ENCODE data around the gene CR1.

CR1 gene

DNA sequence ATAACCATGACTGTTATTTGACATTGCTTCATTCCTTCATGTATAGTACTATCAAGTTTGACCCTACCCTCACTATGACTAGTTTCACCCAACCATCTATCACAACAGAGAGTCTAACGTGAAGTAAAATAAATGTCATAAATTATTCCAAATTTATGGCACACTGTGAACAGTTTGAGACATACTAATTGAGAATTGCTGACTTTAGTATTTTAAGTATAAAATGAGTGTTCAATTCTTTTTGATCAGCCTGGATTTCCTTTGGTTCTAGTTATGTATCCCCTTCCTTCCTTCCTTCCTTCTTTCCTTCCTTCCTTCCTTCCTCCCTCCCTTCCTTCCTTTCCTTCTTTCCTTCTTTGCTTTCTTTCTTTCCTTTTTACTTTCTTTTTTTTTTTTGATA is 14.5 kb downstream of the CR1 start:
- no peaks in the 10 kb centered on the region for H4K20me1 ChIP-seq (ENCODE audit: insufficient read depth, low read length)
- H3K9ac ChIP-seq (ENCODE audit: low read length), result no peak overlapping the region
- H3K4me1 ChIP-seq (ENCODE audit: low read length), result peaks cover 4% of the 10 kb centered on the region; the same call in 1 of the 2 replicates
- H3K79me2 ChIP-seq (ENCODE audit: low read length), result no peaks in the 10 kb centered on the region
- TF ChIP-seq CTCF (IDR thresholded peaks at IDR 0.05; ENCODE audit: low read depth, low read length) (no peak), EZH2phosphoT487 (IDR thresholded peaks at IDR 0.05; ENCODE audit: low read depth) (no peak)
- H3K36me3 ChIP-seq (replicated peaks; ENCODE audit: low read depth, low read length), result no peaks in the 10 kb centered on the region
- H3K27ac ChIP-seq (ENCODE audit: low read length), result no peak overlapping the region
- no peak overlapping the region for H2AFZ ChIP-seq (ENCODE audit: low read depth, low read length)
- H3K4me2 ChIP-seq (ENCODE audit: low read length), result no peak overlapping the region
- H3K27me3 ChIP-seq (ENCODE audit: low read depth, low read length), result no peaks in the 10 kb centered on the region
- H3K4me3 ChIP-seq (ENCODE audit: low read length), result no peak overlapping the region
- H3K9me3 ChIP-seq (ENCODE audit: insufficient read depth, low read length), result no peaks in the 10 kb centered on the region

GRCh38 chr1:207514890-207515289 is 18.9 kb downstream of the CR1 start:
- Histone ChIP-seq H2AFZ (ENCODE audit: low read depth, low read length) (no peak overlapping the region), H3K27ac (ENCODE audit: low read length) (no peak overlapping the region), H4K20me1 (ENCODE audit: insufficient read depth, low read length) (no peaks in the 10 kb centered on the region), H3K9me3 (ENCODE audit: insufficient read depth, low read length) (no peaks in the 10 kb centered on the region), H3K79me2 (ENCODE audit: low read length) (no peaks in the 10 kb centered on the region), H3K4me2 (ENCODE audit: low read length) (no peak overlapping the region), H3K9ac (ENCODE audit: low read length) (no peak overlapping the region), H3K4me3 (ENCODE audit: low read length) (no peak overlapping the region), H3K36me3 (replicated peaks; ENCODE audit: low read depth, low read length) (no peaks in the 10 kb centered on the region), H3K27me3 (ENCODE audit: low read depth, low read length) (no peaks in the 10 kb centered on the region), H3K4me1 (ENCODE audit: low read length) (no peaks in the 10 kb centered on the region)
- no peak for TF ChIP-seq CTCF (IDR thresholded peaks at IDR 0.05; ENCODE audit: low read depth, low read length)
- no peak for TF ChIP-seq EZH2phosphoT487 (IDR thresholded peaks at IDR 0.05; ENCODE audit: low read depth)

- 0 out of 2 replicates have a peak, but pooled peaks cover 3% of the 10 kb centered on the region for H3K4me1 ChIP-seq (ENCODE audit: low read length)
- no peak overlapping the region for H2AFZ ChIP-seq (ENCODE audit: low read depth, low read length)
- H3K36me3 ChIP-seq (replicated peaks; ENCODE audit: low read depth, low read length), result no peaks in the 10 kb centered on the region
- no peaks in the 10 kb centered on the region for H4K20me1 ChIP-seq (ENCODE audit: insufficient read depth, low read length)
- no peaks in the 10 kb centered on the region for H3K27me3 ChIP-seq (ENCODE audit: low read depth, low read length)
- H3K4me2 ChIP-seq (ENCODE audit: low read length), result no peak overlapping the region
- H3K27ac ChIP-seq (ENCODE audit: low read length), result no peak overlapping the region
- no peaks in the 10 kb centered on the region for H3K79me2 ChIP-seq (ENCODE audit: low read length)
- H3K4me3 ChIP-seq (ENCODE audit: low read length), result no peak overlapping the region
- no peaks in the 10 kb centered on the region for H3K9me3 ChIP-seq (ENCODE audit: insufficient read depth, low read length)
- TF ChIP-seq CTCF (IDR thresholded peaks at IDR 0.05; ENCODE audit: low read depth, low read length) (no peak), EZH2phosphoT487 (IDR thresholded peaks at IDR 0.05; ENCODE audit: low read depth) (no peak)
- H3K9ac ChIP-seq (ENCODE audit: low read length), result no peak overlapping the region
These were observed 20.8 kb downstream of the CR1 start for GRCh38 chr1:207516729-207517128.

- Histone ChIP-seq H3K4me2 (ENCODE audit: low read length) (no peak overlapping the region), H3K79me2 (ENCODE audit: low read length) (no peaks in the 10 kb centered on the region), H3K27ac (ENCODE audit: low read length) (no peak overlapping the region), H3K27me3 (ENCODE audit: low read depth, low read length) (no peaks in the 10 kb centered on the region), H2AFZ (ENCODE audit: low read depth, low read length) (no peak overlapping the region), H3K4me1 (ENCODE audit: low read length) (0 out of 2 replicates have a peak, but pooled peaks cover 3% of the 10 kb centered on the region), H3K36me3 (replicated peaks; ENCODE audit: low read depth, low read length) (no peaks in the 10 kb centered on the region), H3K9ac (ENCODE audit: low read length) (no peak overlapping the region; the same call in 1 of the 2 replicates), H3K4me3 (ENCODE audit: low read length) (no peak overlapping the region), H4K20me1 (ENCODE audit: insufficient read depth, low read length) (no peaks in the 10 kb centered on the region), H3K9me3 (ENCODE audit: insufficient read depth, low read length) (no peaks in the 10 kb centered on the region)
- TF ChIP-seq CTCF (IDR thresholded peaks at IDR 0.05; ENCODE audit: low read depth, low read length) (no peak), EZH2phosphoT487 (IDR thresholded peaks at IDR 0.05; ENCODE audit: low read depth) (no peak)
These were observed 22.8 kb downstream of the CR1 start for GRCh38 chr1:207518608-207519236.

Measured in OCI-LY3 (cell line).